Esophagus squamous epithelium (tissue), 5 donors: ENCODE measurements around the gene CAMK1D. TPM values are rescaled to one million over a fixed set of nuclear protein-coding genes. Genes with fewer than 3 reads are reported as not detected.

ENCODE experiments used
- DNase-seq: peaks from one replicate; lab custom pipeline; 2025; lab: John Stamatoyannopoulos, UW
- H3K27ac ChIP-seq, 4 donors: fragments of 200-600 bp; sonication (generic); one replicate each; pipeline ENCODE4 v1.5.1; 2016 to 2019; ENCODE audit warnings: mild to moderate bottlenecking in 1 of 4
- H3K27me3 ChIP-seq, 4 donors: fragments of 200-600 bp; sonication (generic); 1 replicate in 3 of 4; 2 replicates in 1 of 4; pipeline versions ENCODE4 v1.5.1 to v1.6.0; 2017 to 2021; ENCODE audit warnings: antibody characterized with exemption in 1 of 4
- H3K36me3 ChIP-seq, 3 donors: fragments of 200-600 bp; sonication (generic); one replicate each; pipeline ENCODE4 v1.5.1; 2016 to 2019
- H3K4me1 ChIP-seq, 3 donors: fragments of 200-600 bp; sonication (generic); one replicate each; pipeline ENCODE4 v1.5.1; 2017 to 2019
- H3K4me3 ChIP-seq, 4 donors: fragments of 200-600 bp; sonication (generic); 1 replicate in 3 of 4; 2 replicates in 1 of 4; pipeline ENCODE4 v1.5.1; 2016 to 2019; ENCODE audit warnings: mild to moderate bottlenecking in 2 of 4, moderate library complexity in 1 of 4
- H3K9me3 ChIP-seq, 3 donors: fragments of 200-600 bp; sonication (generic); one replicate each; pipeline ENCODE4 v1.5.1; 2016 to 2019
- CTCF ChIP-seq, 6 experiments: fragments of 450-650 bp in 4 of 6; fragments of 200-600 bp in 2 of 6; sonication (generic) in 2 of 6; IDR thresholded peaks; one replicate each; pipeline ENCODE4 v1.5.1; 2016 to 2019; ENCODE audit warnings: antibody characterized with exemption in 6 of 6, mild to moderate bottlenecking in 4 of 6, moderate library complexity in 4 of 6
- POLR2A ChIP-seq, 4 donors: fragments of 450-650 bp; IDR thresholded peaks; one replicate each; pipeline ENCODE4 v1.6.1; 2017; ENCODE audit warnings: antibody characterized with exemption in 4 of 4, mild to moderate bottlenecking in 4 of 4, moderate library complexity in 3 of 4
- WGBS, 2 donors: methylation state at CpG; one replicate each; pipeline ENCODE4 v1.1.5; 2018; 5-methylcytosine and 5-hydroxymethylcytosine counted together
- intact Hi-C: fragments of 100-400 bp; cut with DNase I; formaldehyde crosslinking; loops from one replicate; pipeline ENCODE4 v1.15.0; 2022
- total RNA-seq, 4 donors: library from RNA; depleted of rRNA; stranded (reverse); fragments of >200 nt; gene quantifications; one replicate each; pipeline ENCODE4 v1.1.0, GENCODE V29; 2016
- donor health status: DM: yes; HTN: yes; CAD: no.

CAMK1D gene
- total RNA-seq, 4 donors from 2014 or later: 3.8 to 11.8 (median 9.9) TPM

GRCh38 chr10:12828736-12829135 is 479.4 kb downstream of the CAMK1D start:
- 91 to 98% methylated on average over 5 to 15 of the region's 16 CpGs for WGBS, 2 donors

GRCh38 chr10:12829831-12830390 is 480.6 kb downstream of the CAMK1D start:
- no peaks in the 10 kb centered on the region for H3K4me1 ChIP-seq
- H3K4me3 ChIP-seq: no peak overlapping the region
- H3K9me3 ChIP-seq: no peaks in the 10 kb centered on the region
- H3K36me3 ChIP-seq: peaks cover 0 to 42% (median 0%) of the 10 kb centered on the region in 3 donors
- H3K27me3 ChIP-seq: no peaks in the 10 kb centered on the region
- 76 to 90% methylated on average over 4 to 5 of the region's 6 CpGs for WGBS, 2 donors
- no peak for TF ChIP-seq POLR2A (IDR thresholded peaks at IDR 0.05)
- TF ChIP-seq CTCF (IDR thresholded peaks at IDR 0.05): no peak
- no peak overlapping the region for H3K27ac ChIP-seq
- intact Hi-C loops: no loop called here
- no peak for DNase-seq

More at GRCh38 chr10:12828736-12829135, 479.4 kb downstream of the CAMK1D start:
- TF ChIP-seq POLR2A (IDR thresholded peaks at IDR 0.05) (no peak), CTCF (IDR thresholded peaks at IDR 0.05) (no peak)
- Histone ChIP-seq H3K36me3 (peaks cover 0 to 42% (median 0%) of the 10 kb centered on the region in 3 donors), H3K4me1 (no peaks in the 10 kb centered on the region), H3K27ac (no peak overlapping the region), H3K4me3 (no peak overlapping the region), H3K9me3 (no peaks in the 10 kb centered on the region), H3K27me3 (no peaks in the 10 kb centered on the region)
- no peak for DNase-seq
- intact Hi-C loops: no loop called here

- Histone ChIP-seq H3K9me3 (no peaks in the 10 kb centered on the region), H3K36me3 (peaks cover 0 to 31% (median 0%) of the 10 kb centered on the region in 3 donors), H3K27ac (no peak overlapping the region), H3K27me3 (no peaks in the 10 kb centered on the region), H3K4me1 (peaks cover 0 to 8% (median 0%) of the 10 kb centered on the region in 3 donors), H3K4me3 (no peak overlapping the region)
- TF ChIP-seq CTCF (IDR thresholded peaks at IDR 0.05) (no peak), POLR2A (IDR thresholded peaks at IDR 0.05) (no peak)
- WGBS, 2 donors: 96 to 100% methylated on average over 3 to 5 of the region's 10 CpGs
- DNase-seq: no peak
- intact Hi-C loops: no loop called here
These were observed 482.7 kb downstream of the CAMK1D start for GRCh38 chr10:12832096-12832495.

GRCh38 chr10:12833451-12833850 is 484.1 kb downstream of the CAMK1D start:
- DNase-seq: no peak
- intact Hi-C loops: no loop called here
- Histone ChIP-seq H3K27ac (no peak overlapping the region), H3K36me3 (peaks cover 0 to 22% (median 0%) of the 10 kb centered on the region in 3 donors), H3K27me3 (no peaks in the 10 kb centered on the region), H3K9me3 (no peaks in the 10 kb centered on the region), H3K4me3 (no peak overlapping the region), H3K4me1 (peaks cover 0 to 8% (median 0%) of the 10 kb centered on the region in 3 donors)
- TF ChIP-seq POLR2A (IDR thresholded peaks at IDR 0.05) (no peak), CTCF (IDR thresholded peaks at IDR 0.05) (no peak)
- 26 to 63% methylated on average over 11 of the region's 11 CpGs for WGBS, 2 donors

GRCh38 chr10:12834116-12834665 is 484.8 kb downstream of the CAMK1D start:
- peaks cover 0 to 8% (median 0%) of the 10 kb centered on the region in 3 donors for H3K4me1 ChIP-seq
- 91 to 92% methylated on average over 14 of the region's 19 CpGs for WGBS, 2 donors
- no peak overlapping the region for H3K27ac ChIP-seq
- TF ChIP-seq POLR2A (IDR thresholded peaks at IDR 0.05) (no peak), CTCF (IDR thresholded peaks at IDR 0.05) (no peak)
- H3K4me3 ChIP-seq: no peak overlapping the region
- DNase-seq: no peak
- H3K9me3 ChIP-seq: no peaks in the 10 kb centered on the region
- H3K27me3 ChIP-seq: no peaks in the 10 kb centered on the region
- H3K36me3 ChIP-seq: peaks cover 0 to 14% (median 0%) of the 10 kb centered on the region in 3 donors
- intact Hi-C loops: no loop called here
